Anterior cingulate cortex (tissue), 58 donors: ENCODE results near the gene TIMM23B.
"Not testable (repeated sequence)": the region's sequence is repeated elsewhere in the genome, so short reads cannot be mapped to it uniquely, and the experiment has no call there.

Experiments
- DNase-seq, 58 donors: peaks; one replicate each; lab custom pipeline; 2025; lab: John Stamatoyannopoulos, UW

The TIMM23B gene, protein sequence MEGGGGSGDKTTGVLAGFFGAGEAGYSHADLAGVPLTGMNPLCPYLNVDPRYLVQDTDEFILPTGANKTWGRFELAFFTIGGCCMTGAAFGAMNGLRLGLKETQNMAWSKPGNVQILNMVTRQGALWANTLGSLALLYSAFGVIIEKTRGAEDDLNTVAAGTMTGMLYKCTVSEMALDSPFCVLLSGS

GRCh38 chr10:49941447-49942338 is at the start of gene TIMM23B, which contains the start of gene PARG:
Gene TIMM23B, plus strand, starts transcription at chr10:49942053. Its CDS starts 142 bp downstream, at chr10:49942195.
Gene PARG, minus strand, starts transcription at chr10:49942027. Its CDS starts 302 bp downstream, at chr10:49941725.
- peak in 57 of 58 donors; percentile 25 to 86 (median 72) for DNase-seq

GRCh38 chr10:49899999-49900398 is 41.9 kb upstream of the TIMM23B start:
- DNase-seq: not testable (repeated sequence)

DNA sequence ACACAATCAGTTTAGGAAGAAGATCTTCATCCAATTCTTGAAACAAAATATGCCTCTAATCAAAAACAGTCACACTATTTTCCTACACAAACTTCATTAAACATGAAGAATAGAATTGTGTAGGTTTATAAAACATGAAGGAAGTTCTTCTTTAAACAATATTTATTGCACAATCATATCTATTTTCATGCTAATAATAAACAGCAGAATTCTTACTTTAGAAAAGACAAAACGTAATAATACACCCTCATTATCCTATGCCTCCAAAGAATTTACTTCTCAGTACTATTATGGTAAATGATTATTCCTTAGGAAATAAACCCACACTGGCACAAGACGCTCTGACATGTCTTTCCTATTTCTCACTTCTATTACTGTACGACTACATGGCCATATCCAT is 41.4 kb upstream of the TIMM23B start:
- DNase-seq: not testable (repeated sequence)

DNA sequence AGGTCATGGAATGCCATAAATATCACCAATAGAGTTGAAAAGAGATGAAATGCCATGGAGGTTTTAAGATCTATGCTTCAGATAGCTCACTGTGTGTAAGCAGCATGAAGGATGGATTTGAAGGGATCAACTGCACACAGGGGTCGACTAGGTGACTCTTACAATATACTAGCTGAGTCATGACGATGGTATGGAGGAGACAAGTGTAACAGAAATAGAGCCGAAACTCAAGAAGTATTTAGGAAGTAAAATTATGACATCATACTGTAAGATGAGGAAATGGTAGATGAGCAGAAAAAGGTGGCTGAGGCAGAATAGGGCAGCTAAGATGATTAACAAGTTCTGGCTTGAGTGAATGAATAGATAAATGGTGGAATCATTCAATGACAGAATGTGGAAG is 38.0 kb upstream of the TIMM23B start:
- DNase-seq: not testable (repeated sequence)

GRCh38 chr10:49908290-49909080 is 33.4 kb upstream of the TIMM23B start:
- DNase-seq: not testable (repeated sequence)

GRCh38 chr10:49910295-49910694 is 31.6 kb upstream of the TIMM23B start:
- DNase-seq: not testable (repeated sequence)

GRCh38 chr10:49916451-49916850 is 25.4 kb upstream of the TIMM23B start:
- not testable (repeated sequence) for DNase-seq

DNA sequence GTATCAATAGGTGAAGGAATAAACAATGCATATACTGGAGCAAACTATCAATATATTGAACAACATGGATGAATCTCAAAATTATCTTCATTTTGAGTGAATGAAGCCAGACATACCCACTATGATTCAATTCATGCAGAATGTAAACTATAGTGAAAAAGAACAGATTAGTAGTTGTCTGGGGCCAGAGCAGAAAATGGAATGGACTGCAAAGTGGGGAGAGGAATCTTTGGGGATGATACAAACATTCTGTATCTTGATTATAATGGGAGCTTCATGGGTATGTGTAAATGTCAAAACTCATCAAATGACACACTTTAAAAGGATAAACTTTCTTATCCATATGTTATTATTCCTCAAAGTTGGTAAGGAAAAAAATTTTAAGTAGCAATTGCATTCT is 23.9 kb upstream of the TIMM23B start:
- DNase-seq: not testable (repeated sequence)

GRCh38 chr10:49922041-49922440 is 19.8 kb upstream of the TIMM23B start:
- DNase-seq: not testable (repeated sequence)

DNA sequence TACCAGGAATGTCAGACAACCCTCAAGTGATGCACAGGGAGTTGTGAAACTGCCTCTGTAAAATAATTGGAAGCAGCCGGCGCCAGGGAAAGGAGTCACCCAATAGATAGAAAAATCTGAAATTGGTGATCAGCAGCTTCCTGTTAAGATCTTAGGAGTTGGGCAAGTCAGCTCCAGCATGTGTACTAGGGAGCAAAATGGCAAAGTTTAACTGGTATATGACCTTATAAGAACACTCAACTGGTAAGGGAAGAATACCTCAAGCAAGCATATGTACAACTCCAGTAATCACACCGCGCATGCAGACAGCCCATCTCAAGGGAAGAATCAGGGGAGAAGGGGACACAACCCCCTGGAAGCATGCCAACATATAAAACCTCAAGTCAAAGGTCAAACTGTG is 18.3 kb upstream of the TIMM23B start:
- DNase-seq: not testable (repeated sequence)

DNA sequence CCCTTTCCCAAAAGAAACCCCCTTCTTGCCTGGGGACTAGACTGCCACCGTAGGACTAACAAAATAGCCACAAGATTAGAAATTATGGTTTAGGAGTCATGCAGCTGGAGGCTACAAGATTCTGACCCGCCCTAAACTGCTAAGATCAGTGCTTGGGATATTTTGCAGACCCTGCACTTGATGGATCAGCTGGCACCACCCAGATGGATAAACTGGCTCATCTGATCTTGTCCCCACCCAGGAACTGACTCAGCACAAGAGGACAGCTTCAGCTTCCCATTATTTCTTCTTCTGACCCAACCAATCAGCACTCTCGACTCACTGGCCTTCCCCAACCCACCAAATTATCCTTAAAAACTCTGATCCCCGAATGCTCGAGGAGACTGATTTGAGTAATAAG is 10.6 kb upstream of the TIMM23B start:
- DNase-seq: not testable (repeated sequence)

DNA sequence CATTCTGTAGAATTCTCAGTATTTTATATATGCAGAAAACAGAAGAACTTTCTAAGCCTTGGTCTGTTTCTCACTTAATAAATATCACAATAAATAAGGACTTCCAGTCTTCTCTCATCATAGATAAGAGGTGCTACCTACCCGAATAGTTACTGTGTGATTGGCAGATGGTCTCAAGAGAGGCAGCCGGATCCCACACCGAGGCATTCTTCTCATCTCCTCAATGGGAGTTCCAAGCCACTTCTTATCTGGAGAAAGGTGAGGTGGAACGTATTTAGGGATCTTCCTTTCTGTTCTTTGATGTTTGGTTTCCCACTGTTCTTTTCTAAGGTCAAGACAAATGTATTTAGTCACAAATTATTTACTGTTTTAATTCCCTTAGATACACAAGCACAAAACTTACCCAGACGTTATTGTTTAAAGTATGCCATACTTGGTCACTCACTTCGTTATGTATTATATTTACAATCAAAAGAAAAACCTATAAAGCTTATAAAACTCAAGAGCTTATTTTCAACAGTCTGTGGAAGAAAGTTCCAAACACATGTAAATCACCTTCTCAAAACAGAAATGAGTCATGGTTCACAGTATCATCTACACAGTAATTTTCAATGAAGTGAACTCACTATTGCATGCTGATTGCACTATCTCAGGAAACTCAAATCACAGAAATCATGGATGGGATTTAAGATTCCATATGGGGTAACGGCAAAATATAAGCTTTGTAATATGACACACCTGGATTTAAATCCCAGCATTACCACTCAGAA is 9.7 kb upstream of the TIMM23B start:
- not testable (repeated sequence) for DNase-seq

- DNase-seq: not testable (repeated sequence)
Observed at GRCh38 chr10:49942339-49942705, 469 bp downstream of the TIMM23B start.

DNA sequence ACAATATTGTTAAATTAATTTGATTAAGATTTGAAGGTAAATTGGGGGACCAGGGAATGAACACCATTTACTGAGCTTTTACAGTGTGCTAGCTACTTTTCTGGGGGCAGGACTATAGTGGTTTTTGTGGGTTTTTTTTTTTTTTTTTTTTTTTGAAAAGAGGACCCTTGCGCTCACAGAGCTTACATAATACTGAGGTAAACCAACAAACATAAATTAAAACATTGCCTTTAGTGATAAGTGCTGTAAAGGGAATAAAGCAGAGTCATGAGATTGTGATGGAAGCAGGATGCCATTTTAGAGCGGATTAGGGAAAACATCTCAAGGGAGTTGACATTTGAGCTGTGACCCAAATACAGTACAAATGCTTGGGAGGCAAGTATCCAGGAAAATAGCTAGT is 1.8 kb downstream of the TIMM23B start:
- not testable (repeated sequence) for DNase-seq

GRCh38 chr10:49948142-49948541 is 6.3 kb downstream of the TIMM23B start:
- not testable (repeated sequence) for DNase-seq

- not testable (repeated sequence) for DNase-seq
Observed at GRCh38 chr10:49948737-49949136, 6.9 kb downstream of the TIMM23B start.

- DNase-seq: not testable (repeated sequence)
Observed at GRCh38 chr10:49952006-49952405, 10.2 kb downstream of the TIMM23B start.

DNA sequence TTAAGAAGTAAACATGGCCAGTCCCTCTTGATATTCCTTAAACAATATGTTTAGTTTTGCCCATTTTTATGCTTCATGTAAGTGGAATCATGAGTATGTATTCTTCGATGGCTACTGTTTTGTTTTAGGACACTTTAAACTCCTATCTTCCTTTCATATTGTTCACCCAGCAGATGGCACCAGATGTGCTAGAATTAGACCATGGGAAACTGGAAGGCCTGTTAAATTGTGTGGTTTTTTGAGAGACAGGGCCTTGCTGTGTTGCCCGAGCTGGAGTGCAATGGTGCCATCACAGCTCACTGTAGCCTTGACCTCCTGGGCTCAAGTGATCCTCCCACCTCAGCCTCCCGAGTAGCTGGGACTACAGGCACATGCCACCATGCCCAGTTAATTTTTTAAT is 11.3 kb downstream of the TIMM23B start:
- DNase-seq: not testable (repeated sequence)

- DNase-seq: not testable (repeated sequence)
Observed at GRCh38 chr10:49970331-49970857, 28.5 kb downstream of the TIMM23B start.

- DNase-seq: not testable (repeated sequence)
Observed at GRCh38 chr10:49971466-49971865, 29.6 kb downstream of the TIMM23B start.
